OCI-LY1 (cell line): ENCODE data around the gene ARHGAP32.

ENCODE experiments used
- H2AFZ ChIP-seq: fragments of 200-600 bp; sonication (generic), shearing (Covaris generic); 2 replicates; pipeline ENCODE4 v1.6.0; 2014; ENCODE audit warnings: antibody characterized with exemption, mild to moderate bottlenecking, low read length
- H3F3A ChIP-seq: fragments of 200-600 bp; sonication (generic), shearing (Covaris generic); 2 replicates; pipeline ENCODE4 v1.6.0; 2014; ENCODE audit warnings: mild to moderate bottlenecking, antibody characterized with exemption, low read length, moderate library complexity; ENCODE audit not compliant: insufficient read depth
- H3K27ac ChIP-seq: fragments of 200-600 bp; sonication (generic); 2 replicates; pipeline ENCODE4 v1.5.1; 2014; ENCODE audit warnings: low read length, mixed run types, mild to moderate bottlenecking, low read depth; ENCODE audit not compliant: poor library complexity, severe bottlenecking
- H3K27me3 ChIP-seq: fragments of 200-600 bp; sonication (generic); 2 replicates; pipeline ENCODE4 v1.6.0; 2014; ENCODE audit warnings: antibody characterized with exemption, mild to moderate bottlenecking, low read length, moderate library complexity; ENCODE audit not compliant: insufficient read depth
- H3K36me3 ChIP-seq: fragments of 200-600 bp; sonication (generic); 2 replicates; pipeline ENCODE4 v1.6.1; 2014; ENCODE audit warnings: mild to moderate bottlenecking, antibody characterized with exemption, low read length, moderate library complexity, mixed read lengths; ENCODE audit not compliant: insufficient read depth
- H3K4me1 ChIP-seq: fragments of 200-600 bp; sonication (generic); 2 replicates; pipeline ENCODE4 v1.5.1; 2014; ENCODE audit warnings: mild to moderate bottlenecking, low read length, moderate library complexity; ENCODE audit not compliant: insufficient read depth, severe bottlenecking
- H3K4me2 ChIP-seq: fragments of 200-600 bp; sonication (generic), shearing (Covaris generic); 2 replicates; pipeline ENCODE4 v1.6.1; 2014; ENCODE audit warnings: low read length
- H3K4me3 ChIP-seq: fragments of 200-600 bp; sonication (generic); 2 replicates; pipeline ENCODE4 v1.5.1; 2014; ENCODE audit warnings: low read length, low read depth, mild to moderate bottlenecking, mixed read lengths; ENCODE audit not compliant: poor library complexity, severe bottlenecking
- H3K79me2 ChIP-seq: fragments of 200-600 bp; shearing (Covaris generic); 2 replicates; pipeline ENCODE4 v1.6.1; 2016; ENCODE audit warnings: mixed run types, low read length, mixed read lengths; ENCODE audit not compliant: insufficient read depth
- H3K9ac ChIP-seq: fragments of 200-600 bp; sonication (generic), shearing (Covaris generic); 2 replicates; pipeline ENCODE4 v1.6.1; 2014; ENCODE audit warnings: mild to moderate bottlenecking, low read length, mixed read lengths
- H3K9me2 ChIP-seq: fragments of 200-600 bp; sonication (generic), shearing (Covaris generic); 2 replicates; pipeline ENCODE4 v1.6.1; 2014; ENCODE audit warnings: low read depth, mild to moderate bottlenecking, low read length, mixed read lengths
- H3K9me3 ChIP-seq: fragments of 200-600 bp; shearing (Covaris generic); 2 replicates; pipeline ENCODE4 v1.6.1; 2014; ENCODE audit warnings: low read length, mixed read lengths
- H4K20me1 ChIP-seq: fragments of 200-600 bp; sonication (generic), shearing (Covaris generic); 2 replicates; pipeline ENCODE4 v1.6.0; 2016; ENCODE audit warnings: mild to moderate bottlenecking, low read length; ENCODE audit not compliant: insufficient read depth
- EZH2 ChIP-seq: fragments of 200-600 bp; sonication (generic), shearing (Covaris generic); IDR thresholded peaks from 2 replicates; pipeline ENCODE4 v1.8.0; 2017; ENCODE audit warnings: borderline replicate concordance, mixed run types, mild to moderate bottlenecking, antibody characterized with exemption, low read length, moderate library complexity, mixed read lengths
- TF ChIP-seq, protein P1 (sequence below): fragments of 200-600 bp; sonication (generic), shearing (Covaris generic); IDR thresholded peaks from 2 replicates; pipeline ENCODE4 v1.5.1; 2017; ENCODE audit warnings: mild to moderate bottlenecking, antibody characterized with exemption, low read length, moderate library complexity, mixed read lengths

Gene ARHGAP32

DNA sequence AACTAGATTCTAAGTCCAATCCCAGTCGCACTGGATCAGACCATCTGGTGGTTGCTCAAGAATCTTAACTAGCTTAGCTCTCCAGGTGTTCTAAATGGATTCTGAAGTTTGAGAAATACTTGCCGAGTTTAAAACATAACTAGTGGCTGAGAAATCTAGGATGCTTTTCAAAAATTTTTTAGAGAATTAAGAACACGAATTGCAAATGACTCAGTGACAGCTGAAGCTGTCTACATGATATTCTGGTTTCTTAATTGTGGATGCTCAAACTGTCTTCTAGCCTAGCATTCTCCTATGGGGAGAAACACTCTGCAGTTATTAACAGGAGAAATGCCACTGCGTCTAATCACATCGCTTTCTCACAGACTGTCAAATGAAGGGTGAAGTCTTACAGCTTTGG lies 229.2 kb downstream of the ARHGAP32 start:
- H3K27ac ChIP-seq: no peak overlapping the region
- no peak overlapping the region for H3K4me2 ChIP-seq
- no peaks in the 10 kb centered on the region for H3F3A ChIP-seq
- no peak for TF ChIP-seq EZH2
- TF ChIP-seq, protein P1, sequence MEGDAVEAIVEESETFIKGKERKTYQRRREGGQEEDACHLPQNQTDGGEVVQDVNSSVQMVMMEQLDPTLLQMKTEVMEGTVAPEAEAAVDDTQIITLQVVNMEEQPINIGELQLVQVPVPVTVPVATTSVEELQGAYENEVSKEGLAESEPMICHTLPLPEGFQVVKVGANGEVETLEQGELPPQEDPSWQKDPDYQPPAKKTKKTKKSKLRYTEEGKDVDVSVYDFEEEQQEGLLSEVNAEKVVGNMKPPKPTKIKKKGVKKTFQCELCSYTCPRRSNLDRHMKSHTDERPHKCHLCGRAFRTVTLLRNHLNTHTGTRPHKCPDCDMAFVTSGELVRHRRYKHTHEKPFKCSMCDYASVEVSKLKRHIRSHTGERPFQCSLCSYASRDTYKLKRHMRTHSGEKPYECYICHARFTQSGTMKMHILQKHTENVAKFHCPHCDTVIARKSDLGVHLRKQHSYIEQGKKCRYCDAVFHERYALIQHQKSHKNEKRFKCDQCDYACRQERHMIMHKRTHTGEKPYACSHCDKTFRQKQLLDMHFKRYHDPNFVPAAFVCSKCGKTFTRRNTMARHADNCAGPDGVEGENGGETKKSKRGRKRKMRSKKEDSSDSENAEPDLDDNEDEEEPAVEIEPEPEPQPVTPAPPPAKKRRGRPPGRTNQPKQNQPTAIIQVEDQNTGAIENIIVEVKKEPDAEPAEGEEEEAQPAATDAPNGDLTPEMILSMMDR: no peak
- H3K9me2 ChIP-seq: no peaks in the 10 kb centered on the region
- H4K20me1 ChIP-seq: no peaks in the 10 kb centered on the region
- no peak overlapping the region for H3K9ac ChIP-seq
- no peak overlapping the region for H2AFZ ChIP-seq
- no peaks in the 10 kb centered on the region for H3K79me2 ChIP-seq
- H3K9me3 ChIP-seq: no peaks in the 10 kb centered on the region
- no peaks in the 10 kb centered on the region for H3K4me1 ChIP-seq
- no peaks in the 10 kb centered on the region for H3K27me3 ChIP-seq
- H3K4me3 ChIP-seq: no peak overlapping the region
- no peaks in the 10 kb centered on the region for H3K36me3 ChIP-seq

DNA sequence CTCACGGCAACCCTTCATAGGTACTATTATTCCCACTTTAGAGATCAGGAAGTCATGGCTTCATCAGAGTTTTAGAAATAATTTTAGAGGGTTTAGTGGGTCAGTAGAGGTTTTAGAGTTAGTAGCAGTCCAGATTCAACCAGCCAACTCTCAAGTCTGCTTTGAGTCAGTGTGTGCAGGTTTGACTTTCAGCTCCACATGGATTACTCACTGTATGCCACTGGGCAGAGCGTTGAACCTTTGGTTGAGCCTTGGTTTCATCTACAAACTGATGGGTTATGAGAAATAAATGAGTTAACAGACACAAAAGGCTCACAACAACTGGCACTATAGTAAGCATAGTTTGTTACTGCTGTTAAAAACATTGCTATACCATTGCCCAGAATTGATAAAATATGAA lies 230.5 kb downstream of the ARHGAP32 start:
- Histone ChIP-seq H3K9me2 (no peaks in the 10 kb centered on the region), H3K9ac (no peak overlapping the region), H3K4me2 (no peak overlapping the region), H4K20me1 (no peaks in the 10 kb centered on the region), H2AFZ (no peak overlapping the region), H3K27me3 (no peaks in the 10 kb centered on the region), H3K79me2 (no peaks in the 10 kb centered on the region), H3K36me3 (no peaks in the 10 kb centered on the region), H3K4me1 (no peaks in the 10 kb centered on the region), H3K27ac (no peak overlapping the region), H3F3A (no peaks in the 10 kb centered on the region), H3K4me3 (no peak overlapping the region), H3K9me3 (no peaks in the 10 kb centered on the region)
- no peak for TF ChIP-seq EZH2
- TF ChIP-seq, protein P1: no peak

DNA sequence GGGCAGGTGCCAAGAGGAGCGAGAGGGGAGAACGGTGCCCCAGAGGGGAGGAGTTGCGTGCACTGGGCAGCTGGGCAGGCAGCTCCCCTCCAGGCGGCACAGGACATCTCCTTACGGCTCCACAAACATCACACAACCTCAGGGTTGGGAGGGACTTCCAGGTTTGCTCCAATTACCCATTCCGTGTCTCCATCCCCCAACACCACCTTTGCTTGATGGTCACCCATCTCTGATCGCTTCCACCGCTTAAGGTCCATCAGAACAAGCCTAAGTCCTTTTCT lies 235.0 kb downstream of the ARHGAP32 start:
- H3K27ac ChIP-seq: no peak overlapping the region
- H3K4me3 ChIP-seq: no peak overlapping the region
- no peak overlapping the region for H3K4me2 ChIP-seq
- no peaks in the 10 kb centered on the region for H3K27me3 ChIP-seq
- H3K9ac ChIP-seq: no peak overlapping the region
- H3F3A ChIP-seq: no peaks in the 10 kb centered on the region
- H3K79me2 ChIP-seq: no peaks in the 10 kb centered on the region
- no peaks in the 10 kb centered on the region for H4K20me1 ChIP-seq
- H3K9me2 ChIP-seq: no peaks in the 10 kb centered on the region
- no peaks in the 10 kb centered on the region for H3K9me3 ChIP-seq
- H2AFZ ChIP-seq: no peak overlapping the region
- H3K36me3 ChIP-seq: no peaks in the 10 kb centered on the region
- no peaks in the 10 kb centered on the region for H3K4me1 ChIP-seq
- no peak for TF ChIP-seq EZH2
- TF ChIP-seq, protein P1: no peak
